Measurements from ENCODE around the gene UBAC2. TPM values are rescaled to one million over a fixed set of nuclear protein-coding genes. Genes with fewer than 3 reads are reported as not detected.

Gene UBAC2
- total and polyA plus RNA-seq, 2 experiments from 2014 or later, result 78.2 to 83.1 TPM

DNA sequence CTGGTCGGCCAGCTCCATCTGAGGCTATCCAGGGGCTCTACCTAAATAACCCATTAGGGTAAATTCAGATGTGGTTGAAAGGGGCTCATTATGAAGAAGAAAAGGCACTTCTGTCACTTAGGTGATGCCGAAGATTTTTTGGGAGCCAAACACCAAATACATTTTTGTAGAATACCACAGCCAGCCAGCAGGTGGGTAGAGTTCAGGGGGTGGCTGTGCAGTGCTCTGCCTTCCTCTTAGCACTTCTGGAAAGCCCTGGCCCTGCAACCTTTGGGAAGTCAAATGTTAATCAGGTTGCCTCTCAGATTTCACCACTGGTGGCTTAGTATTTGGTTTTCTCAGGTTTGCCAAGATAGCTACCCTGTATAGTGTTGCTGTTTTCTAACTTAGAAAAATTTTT is 76.1 kb downstream of the UBAC2 start:
- Histone ChIP-seq H3K9me2 (replicated peaks; ENCODE audit: insufficient read depth) (no peaks in the 10 kb centered on the region), H3K79me2 (peaks cover 12% of the 10 kb centered on the region), H2AFZ (no peak overlapping the region), H3K4me1 (ENCODE audit: insufficient read depth) (no peaks in the 10 kb centered on the region), H3K27ac (no peak overlapping the region), H3K36me3 (replicated peaks; ENCODE audit: insufficient read depth, low read depth) (no peaks in the 10 kb centered on the region), H3K27me3 (no peaks in the 10 kb centered on the region), H4K20me1 (ENCODE audit: insufficient read depth, poor library complexity, severe bottlenecking) (no peaks in the 10 kb centered on the region), H3K9me3 (ENCODE audit: low read depth) (no peaks in the 10 kb centered on the region), H3K4me2 (no peak overlapping the region), H3K4me3 (no peak overlapping the region)
- no peak for TF ChIP-seq EZH2 (IDR thresholded peaks at IDR 0.05; ENCODE audit: borderline replicate concordance)
- no peak for TF ChIP-seq CTCF (IDR thresholded peaks at IDR 0.05; ENCODE audit: poor library complexity)
- no peak for TF ChIP-seq EZH2phosphoT487 (IDR thresholded peaks at IDR 0.05; ENCODE audit: low read depth, severe bottlenecking, unreplicated experiment)
- 88% methylated on average over 2 of the region's 2 CpGs for WGBS (ENCODE audit: low lambda C conversion rate, missing lambda C conversion rate)
- no peak for DNase-seq (ENCODE audit: low spot score)

DNA sequence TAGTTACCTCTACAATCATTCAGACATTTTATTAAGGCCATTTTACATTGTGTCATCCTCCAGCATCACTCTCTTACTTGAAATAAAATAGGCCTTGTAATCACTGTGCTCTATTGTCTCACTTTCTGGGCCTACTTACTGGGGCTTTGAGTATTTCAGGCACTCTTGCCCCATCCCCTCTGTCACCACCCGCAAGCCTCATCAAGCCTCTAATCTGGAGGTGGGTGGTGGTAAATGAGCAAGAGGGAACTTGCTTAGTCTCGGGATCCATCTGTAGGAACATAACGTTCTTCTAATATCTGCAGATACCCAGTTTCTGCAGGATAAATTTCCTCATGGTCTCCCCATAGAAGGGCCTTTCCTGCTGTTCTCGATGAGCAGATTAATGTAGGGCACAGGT is 77.0 kb downstream of the UBAC2 start:
- Histone ChIP-seq H3K9me3 (ENCODE audit: low read depth) (no peaks in the 10 kb centered on the region), H4K20me1 (ENCODE audit: insufficient read depth, poor library complexity, severe bottlenecking) (no peaks in the 10 kb centered on the region), H3K9me2 (replicated peaks; ENCODE audit: insufficient read depth) (no peaks in the 10 kb centered on the region), H3K4me2 (no peak overlapping the region), H2AFZ (no peak overlapping the region), H3K79me2 (peaks cover 5% of the 10 kb centered on the region), H3K27ac (no peak overlapping the region), H3K27me3 (no peaks in the 10 kb centered on the region), H3K36me3 (replicated peaks; ENCODE audit: insufficient read depth, low read depth) (no peaks in the 10 kb centered on the region), H3K4me1 (ENCODE audit: insufficient read depth) (no peaks in the 10 kb centered on the region), H3K4me3 (no peak overlapping the region)
- 94% methylated on average over 4 of the region's 4 CpGs for WGBS (ENCODE audit: low lambda C conversion rate, missing lambda C conversion rate)
- TF ChIP-seq CTCF (IDR thresholded peaks at IDR 0.05; ENCODE audit: poor library complexity) (no peak), EZH2phosphoT487 (IDR thresholded peaks at IDR 0.05; ENCODE audit: low read depth, severe bottlenecking, unreplicated experiment) (no peak), EZH2 (IDR thresholded peaks at IDR 0.05; ENCODE audit: borderline replicate concordance) (no peak)
- no peak for DNase-seq (ENCODE audit: low spot score)

- H3K79me2 ChIP-seq, result peaks cover 4% of the 10 kb centered on the region
- H2AFZ ChIP-seq, result no peak overlapping the region
- TF ChIP-seq EZH2 (IDR thresholded peaks at IDR 0.05; ENCODE audit: borderline replicate concordance), result no peak
- TF ChIP-seq EZH2phosphoT487 (IDR thresholded peaks at IDR 0.05; ENCODE audit: low read depth, severe bottlenecking, unreplicated experiment), result no peak
- TF ChIP-seq CTCF (IDR thresholded peaks at IDR 0.05; ENCODE audit: poor library complexity), result no peak
- H3K9me2 ChIP-seq (replicated peaks; ENCODE audit: insufficient read depth), result no peaks in the 10 kb centered on the region
- 98% methylated on average over 5 of the region's 5 CpGs for WGBS (ENCODE audit: low lambda C conversion rate, missing lambda C conversion rate)
- H4K20me1 ChIP-seq (ENCODE audit: insufficient read depth, poor library complexity, severe bottlenecking), result no peaks in the 10 kb centered on the region
- H3K4me3 ChIP-seq, result no peak overlapping the region
- no peak for DNase-seq (ENCODE audit: low spot score)
- no peaks in the 10 kb centered on the region for H3K9me3 ChIP-seq (ENCODE audit: low read depth)
- H3K27ac ChIP-seq, result no peak overlapping the region
- H3K27me3 ChIP-seq, result no peaks in the 10 kb centered on the region
- H3K36me3 ChIP-seq (replicated peaks; ENCODE audit: insufficient read depth, low read depth), result no peaks in the 10 kb centered on the region
- H3K4me2 ChIP-seq, result no peak overlapping the region
- H3K4me1 ChIP-seq (ENCODE audit: insufficient read depth), result no peaks in the 10 kb centered on the region
These were observed 77.5 kb downstream of the UBAC2 start for GRCh38 chr13:99278200-99278599.

GRCh38 chr13:99278843-99279242 is 78.2 kb downstream of the UBAC2 start:
- Histone ChIP-seq H3K4me1 (ENCODE audit: insufficient read depth) (no peaks in the 10 kb centered on the region), H4K20me1 (ENCODE audit: insufficient read depth, poor library complexity, severe bottlenecking) (no peaks in the 10 kb centered on the region), H3K4me2 (no peak overlapping the region), H3K4me3 (no peak overlapping the region), H3K27me3 (no peaks in the 10 kb centered on the region), H3K9me2 (replicated peaks; ENCODE audit: insufficient read depth) (no peaks in the 10 kb centered on the region), H3K27ac (no peak overlapping the region), H3K79me2 (peaks cover 4% of the 10 kb centered on the region), H3K36me3 (replicated peaks; ENCODE audit: insufficient read depth, low read depth) (no peaks in the 10 kb centered on the region), H3K9me3 (ENCODE audit: low read depth) (no peaks in the 10 kb centered on the region), H2AFZ (no peak overlapping the region)
- TF ChIP-seq EZH2 (IDR thresholded peaks at IDR 0.05; ENCODE audit: borderline replicate concordance) (no peak), CTCF (IDR thresholded peaks at IDR 0.05; ENCODE audit: poor library complexity) (no peak), EZH2phosphoT487 (IDR thresholded peaks at IDR 0.05; ENCODE audit: low read depth, severe bottlenecking, unreplicated experiment) (no peak)
- 92% methylated on average over 3 of the region's 3 CpGs for WGBS (ENCODE audit: low lambda C conversion rate, missing lambda C conversion rate)
- DNase-seq (ENCODE audit: low spot score), result no peak

All from hepatocyte (in vitro differentiated cells).